Measurements from ENCODE around the gene OOSP1. TPM values are rescaled to one million over a fixed set of nuclear protein-coding genes. Genes with fewer than 3 reads are reported as not detected.

Gene OOSP1
- total RNA-seq (2014; rRNA removed; shearing (Covaris generic); ENCODE audit: low replicate concordance): not detected in 2 replicates

- no peak within 1 kb of the TSS for H2AFZ ChIP-seq (ENCODE audit: low read length)
- DNase-seq: no peak
- H3K4me1 ChIP-seq (ENCODE audit: low read length): no peaks in the 10 kb centered on the region
- no peak within 1 kb of the TSS for H3K4me3 ChIP-seq (ENCODE audit: low read length)
- H3K4me2 ChIP-seq (ENCODE audit: low read depth, low read length, poor library complexity, severe bottlenecking): no peak within 1 kb of the TSS
- no peaks in the 10 kb centered on the region for H3K79me2 ChIP-seq (ENCODE audit: low read length)
- H3K27me3 ChIP-seq (ENCODE audit: low read length): no peaks in the 10 kb centered on the region; the same call in 1 of the 2 replicates
- H4K20me1 ChIP-seq (ENCODE audit: insufficient read depth, low read depth, low read length): no peaks in the 10 kb centered on the region
- H3K9me3 ChIP-seq (ENCODE audit: low read length): no peaks in the 10 kb centered on the region
- H3K27ac ChIP-seq (ENCODE audit: low read length): no peak within 1 kb of the TSS
- no peaks in the 10 kb centered on the region for H3K36me3 ChIP-seq (ENCODE audit: insufficient read depth, low read length)
- no peaks in the 10 kb centered on the region for H3K9me2 ChIP-seq (replicated peaks; ENCODE audit: insufficient read depth, low read length)
- no peak within 1 kb of the TSS for H3K9ac ChIP-seq (ENCODE audit: low read length)
Measured at GRCh38 chr11:59938132-59938531, at the start of gene OOSP1. Gene OOSP1 (plus strand): TSS chr11:59938432. CDS start chr11:59938455, 23 bp downstream.

GRCh38 chr11:59891781-59892181, 46.5 kb upstream of the OOSP1 start:
- no peaks in the 10 kb centered on the region for H3K9me2 ChIP-seq (replicated peaks; ENCODE audit: insufficient read depth, low read length)
- H3K4me2 ChIP-seq (ENCODE audit: low read depth, low read length, poor library complexity, severe bottlenecking): no peak overlapping the region
- no peaks in the 10 kb centered on the region for H3K36me3 ChIP-seq (ENCODE audit: insufficient read depth, low read length)
- H2AFZ ChIP-seq (ENCODE audit: low read length): no peak overlapping the region
- no peaks in the 10 kb centered on the region for H3K4me1 ChIP-seq (ENCODE audit: low read length)
- H3K4me3 ChIP-seq (ENCODE audit: low read length): no peak overlapping the region
- H3K79me2 ChIP-seq (ENCODE audit: low read length): no peaks in the 10 kb centered on the region
- no peaks in the 10 kb centered on the region for H3K9me3 ChIP-seq (ENCODE audit: low read length)
- H4K20me1 ChIP-seq (ENCODE audit: insufficient read depth, low read depth, low read length): no peaks in the 10 kb centered on the region
- no peak overlapping the region for H3K27ac ChIP-seq (ENCODE audit: low read length)
- no peak for DNase-seq
- H3K9ac ChIP-seq (ENCODE audit: low read length): no peak overlapping the region
- no peaks in the 10 kb centered on the region for H3K27me3 ChIP-seq (ENCODE audit: low read length)

GRCh38 chr11:59894616-59895015, 43.6 kb upstream of the OOSP1 start:
- no peak for DNase-seq
- Histone ChIP-seq H3K27me3 (ENCODE audit: low read length) (no peaks in the 10 kb centered on the region), H3K79me2 (ENCODE audit: low read length) (no peaks in the 10 kb centered on the region), H3K9ac (ENCODE audit: low read length) (no peak overlapping the region), H3K36me3 (ENCODE audit: insufficient read depth, low read length) (no peaks in the 10 kb centered on the region), H3K9me2 (replicated peaks; ENCODE audit: insufficient read depth, low read length) (no peaks in the 10 kb centered on the region), H4K20me1 (ENCODE audit: insufficient read depth, low read depth, low read length) (no peaks in the 10 kb centered on the region), H3K4me2 (ENCODE audit: low read depth, low read length, poor library complexity, severe bottlenecking) (no peak overlapping the region), H3K4me3 (ENCODE audit: low read length) (no peak overlapping the region), H3K9me3 (ENCODE audit: low read length) (no peaks in the 10 kb centered on the region), H2AFZ (ENCODE audit: low read length) (no peak overlapping the region), H3K27ac (ENCODE audit: low read length) (no peak overlapping the region), H3K4me1 (ENCODE audit: low read length) (no peaks in the 10 kb centered on the region)

GRCh38 chr11:59898046-59898445, 40.2 kb upstream of the OOSP1 start:
- Histone ChIP-seq H3K4me2 (ENCODE audit: low read depth, low read length, poor library complexity, severe bottlenecking) (no peak overlapping the region), H3K9ac (ENCODE audit: low read length) (no peak overlapping the region), H3K9me3 (ENCODE audit: low read length) (no peaks in the 10 kb centered on the region), H3K79me2 (ENCODE audit: low read length) (no peaks in the 10 kb centered on the region), H3K27ac (ENCODE audit: low read length) (no peak overlapping the region), H3K4me3 (ENCODE audit: low read length) (no peak overlapping the region), H2AFZ (ENCODE audit: low read length) (no peak overlapping the region), H3K9me2 (replicated peaks; ENCODE audit: insufficient read depth, low read length) (no peaks in the 10 kb centered on the region), H3K4me1 (ENCODE audit: low read length) (no peaks in the 10 kb centered on the region), H4K20me1 (ENCODE audit: insufficient read depth, low read depth, low read length) (no peaks in the 10 kb centered on the region), H3K27me3 (ENCODE audit: low read length) (no peaks in the 10 kb centered on the region), H3K36me3 (ENCODE audit: insufficient read depth, low read length) (no peaks in the 10 kb centered on the region)
- no peak for DNase-seq

- Histone ChIP-seq H3K4me1 (ENCODE audit: low read length) (no peaks in the 10 kb centered on the region), H3K27ac (ENCODE audit: low read length) (no peak overlapping the region), H3K4me3 (ENCODE audit: low read length) (no peak overlapping the region), H3K4me2 (ENCODE audit: low read depth, low read length, poor library complexity, severe bottlenecking) (no peak overlapping the region), H2AFZ (ENCODE audit: low read length) (no peak overlapping the region), H3K79me2 (ENCODE audit: low read length) (no peaks in the 10 kb centered on the region), H3K36me3 (ENCODE audit: insufficient read depth, low read length) (no peaks in the 10 kb centered on the region), H3K27me3 (ENCODE audit: low read length) (no peaks in the 10 kb centered on the region), H4K20me1 (ENCODE audit: insufficient read depth, low read depth, low read length) (no peaks in the 10 kb centered on the region), H3K9ac (ENCODE audit: low read length) (no peak overlapping the region), H3K9me3 (ENCODE audit: low read length) (no peaks in the 10 kb centered on the region), H3K9me2 (replicated peaks; ENCODE audit: insufficient read depth, low read length) (no peaks in the 10 kb centered on the region)
- DNase-seq: no peak
Measured at GRCh38 chr11:59898650-59899049, 39.6 kb upstream of the OOSP1 start.

- no peaks in the 10 kb centered on the region for H3K27me3 ChIP-seq (ENCODE audit: low read length)
- no peak overlapping the region for H3K27ac ChIP-seq (ENCODE audit: low read length)
- no peak overlapping the region for H3K4me3 ChIP-seq (ENCODE audit: low read length)
- H3K9me2 ChIP-seq (replicated peaks; ENCODE audit: insufficient read depth, low read length): no peaks in the 10 kb centered on the region
- H3K9ac ChIP-seq (ENCODE audit: low read length): no peak overlapping the region
- no peaks in the 10 kb centered on the region for H3K4me1 ChIP-seq (ENCODE audit: low read length)
- H2AFZ ChIP-seq (ENCODE audit: low read length): no peak overlapping the region
- no peaks in the 10 kb centered on the region for H3K79me2 ChIP-seq (ENCODE audit: low read length)
- DNase-seq: no peak
- H3K4me2 ChIP-seq (ENCODE audit: low read depth, low read length, poor library complexity, severe bottlenecking): no peak overlapping the region
- no peaks in the 10 kb centered on the region for H3K36me3 ChIP-seq (ENCODE audit: insufficient read depth, low read length)
- no peaks in the 10 kb centered on the region for H3K9me3 ChIP-seq (ENCODE audit: low read length)
- no peaks in the 10 kb centered on the region for H4K20me1 ChIP-seq (ENCODE audit: insufficient read depth, low read depth, low read length)
Measured at GRCh38 chr11:59899532-59899931, 38.7 kb upstream of the OOSP1 start.

GRCh38 chr11:59900366-59901126, 37.7 kb upstream of the OOSP1 start:
- H3K36me3 ChIP-seq (ENCODE audit: insufficient read depth, low read length): no peaks in the 10 kb centered on the region
- H4K20me1 ChIP-seq (ENCODE audit: insufficient read depth, low read depth, low read length): no peaks in the 10 kb centered on the region
- no peak overlapping the region for H3K27ac ChIP-seq (ENCODE audit: low read length)
- no peak overlapping the region for H2AFZ ChIP-seq (ENCODE audit: low read length)
- H3K4me1 ChIP-seq (ENCODE audit: low read length): no peaks in the 10 kb centered on the region
- no peak overlapping the region for H3K4me2 ChIP-seq (ENCODE audit: low read depth, low read length, poor library complexity, severe bottlenecking)
- H3K27me3 ChIP-seq (ENCODE audit: low read length): no peaks in the 10 kb centered on the region
- H3K9me3 ChIP-seq (ENCODE audit: low read length): no peaks in the 10 kb centered on the region
- H3K79me2 ChIP-seq (ENCODE audit: low read length): no peaks in the 10 kb centered on the region
- DNase-seq: no peak
- H3K4me3 ChIP-seq (ENCODE audit: low read length): no peak overlapping the region
- H3K9ac ChIP-seq (ENCODE audit: low read length): no peak overlapping the region
- no peaks in the 10 kb centered on the region for H3K9me2 ChIP-seq (replicated peaks; ENCODE audit: insufficient read depth, low read length)

- no peaks in the 10 kb centered on the region for H3K4me1 ChIP-seq (ENCODE audit: low read length)
- no peak overlapping the region for H2AFZ ChIP-seq (ENCODE audit: low read length)
- H3K36me3 ChIP-seq (ENCODE audit: insufficient read depth, low read length): no peaks in the 10 kb centered on the region
- no peak overlapping the region for H3K4me2 ChIP-seq (ENCODE audit: low read depth, low read length, poor library complexity, severe bottlenecking)
- no peaks in the 10 kb centered on the region for H4K20me1 ChIP-seq (ENCODE audit: insufficient read depth, low read depth, low read length)
- no peak for DNase-seq
- H3K27me3 ChIP-seq (ENCODE audit: low read length): no peaks in the 10 kb centered on the region
- no peak overlapping the region for H3K27ac ChIP-seq (ENCODE audit: low read length)
- H3K9me3 ChIP-seq (ENCODE audit: low read length): no peaks in the 10 kb centered on the region
- H3K9me2 ChIP-seq (replicated peaks; ENCODE audit: insufficient read depth, low read length): no peaks in the 10 kb centered on the region
- no peaks in the 10 kb centered on the region for H3K79me2 ChIP-seq (ENCODE audit: low read length)
- H3K9ac ChIP-seq (ENCODE audit: low read length): no peak overlapping the region
- H3K4me3 ChIP-seq (ENCODE audit: low read length): no peak overlapping the region
Measured at GRCh38 chr11:59901306-59901705, 36.9 kb upstream of the OOSP1 start.

All from Karpas-422 (cell line).